CD4-positive, CD25-positive, alpha-beta regulatory T cell (primary cell): Measurements from ENCODE around the gene ZNF670. TPM values are rescaled to one million over a fixed set of nuclear protein-coding genes. Genes with fewer than 3 reads are reported as not detected.
"Not testable (repeated sequence)": the region's sequence is repeated elsewhere in the genome, so short reads cannot be mapped to it uniquely, and the experiment has no call there.

Source experiments
- ATAC-seq, 2 donors: fragments of 150-1000 bp; cut with Tn5 transposase; one replicate each; pipeline ENCODE4 v1.10.0; 2021; ENCODE audit warnings: low read depth in 2 of 2, moderate number of reproducible peaks in 2 of 2, moderate library complexity in 1 of 2
- DNase-seq, 3 donors: peaks; one replicate each; pipeline versions ENCODE4 v3.0.0 to v3.0.0-alpha.2; 2012 to 2022; ENCODE audit warnings: mixed read lengths in 1 of 3
- H3K27ac ChIP-seq: one replicate; pipeline ENCODE4 v1.7.0; 2013; ENCODE audit warnings: mild to moderate bottlenecking, low read length; ENCODE audit not compliant: insufficient read depth, poor library complexity, severe bottlenecking
- H3K27me3 ChIP-seq: one replicate; pipeline ENCODE4 v1.7.0; 2013; ENCODE audit warnings: low read length; ENCODE audit not compliant: control insufficient read depth, insufficient read depth
- H3K36me3 ChIP-seq: one replicate; pipeline ENCODE4 v1.7.0; 2013; ENCODE audit warnings: mild to moderate bottlenecking, low read length, moderate library complexity; ENCODE audit not compliant: control insufficient read depth, insufficient read depth
- H3K4me1 ChIP-seq: 2 replicates; pipeline ENCODE4 v1.7.0; 2013; ENCODE audit warnings: mild to moderate bottlenecking, low read length; ENCODE audit not compliant: insufficient read depth, control insufficient read depth, poor library complexity, severe bottlenecking
- H3K4me3 ChIP-seq: one replicate; pipeline ENCODE4 v1.7.0; 2013; ENCODE audit warnings: low read depth, mild to moderate bottlenecking, low read length, moderate library complexity
- H3K9me3 ChIP-seq, 2 experiments: 1 replicate in 1 of 2; 2 replicates in 1 of 2; pipeline ENCODE4 v1.7.0; 2013; ENCODE audit warnings: low read length in 2 of 2, mild to moderate bottlenecking in 1 of 2, moderate library complexity in 1 of 2; ENCODE audit not compliant: control insufficient read depth in 2 of 2
- H3K27ac Mint-ChIP-seq, 3 donors: one replicate each; pipeline ENCODE4 v1.8.0; 2020 to 2022; ENCODE audit warnings: mild to moderate bottlenecking in 3 of 3, mixed read lengths in 3 of 3, moderate library complexity in 2 of 3
- H3K27me3 Mint-ChIP-seq: one replicate; pipeline ENCODE4 v1.8.0; 2022; ENCODE audit warnings: mild to moderate bottlenecking, mixed read lengths
- H3K36me3 Mint-ChIP-seq: one replicate; pipeline ENCODE4 v1.8.0; 2020; ENCODE audit warnings: mixed read lengths
- H3K4me1 Mint-ChIP-seq, 4 donors: one replicate each; pipeline ENCODE4 v1.8.0; 2020 to 2022; ENCODE audit warnings: mixed read lengths in 4 of 4, mild to moderate bottlenecking in 1 of 4
- H3K4me3 Mint-ChIP-seq, 4 donors: one replicate each; pipeline ENCODE4 v1.8.0; 2020 to 2022; ENCODE audit warnings: mild to moderate bottlenecking in 4 of 4, mixed read lengths in 4 of 4, moderate library complexity in 3 of 4
- H3K9me3 Mint-ChIP-seq, 7 donors: one replicate each; pipeline ENCODE4 v1.8.0; 2020 to 2022; ENCODE audit warnings: mixed read lengths in 7 of 7, mild to moderate bottlenecking in 3 of 7, moderate library complexity in 2 of 7
- polyA plus RNA-seq, 4 donors: library from polyadenylated mRNA; unstranded; fragments of 300-500 nt; fragmentation: Illumina TruSeq; gene quantifications; one replicate each; pipeline ENCODE4 v1.2.3, GENCODE V29; 2021
- total RNA-seq: library from RNA; stranded (reverse); gene quantifications from one replicate; pipeline ENCODE4 v1.2.3, GENCODE V29; 2022

Gene ZNF670
- total and polyA plus RNA-seq, 5 donors from 2014 or later = 0.37 to 1.4 (median 0.74) TPM

DNA sequence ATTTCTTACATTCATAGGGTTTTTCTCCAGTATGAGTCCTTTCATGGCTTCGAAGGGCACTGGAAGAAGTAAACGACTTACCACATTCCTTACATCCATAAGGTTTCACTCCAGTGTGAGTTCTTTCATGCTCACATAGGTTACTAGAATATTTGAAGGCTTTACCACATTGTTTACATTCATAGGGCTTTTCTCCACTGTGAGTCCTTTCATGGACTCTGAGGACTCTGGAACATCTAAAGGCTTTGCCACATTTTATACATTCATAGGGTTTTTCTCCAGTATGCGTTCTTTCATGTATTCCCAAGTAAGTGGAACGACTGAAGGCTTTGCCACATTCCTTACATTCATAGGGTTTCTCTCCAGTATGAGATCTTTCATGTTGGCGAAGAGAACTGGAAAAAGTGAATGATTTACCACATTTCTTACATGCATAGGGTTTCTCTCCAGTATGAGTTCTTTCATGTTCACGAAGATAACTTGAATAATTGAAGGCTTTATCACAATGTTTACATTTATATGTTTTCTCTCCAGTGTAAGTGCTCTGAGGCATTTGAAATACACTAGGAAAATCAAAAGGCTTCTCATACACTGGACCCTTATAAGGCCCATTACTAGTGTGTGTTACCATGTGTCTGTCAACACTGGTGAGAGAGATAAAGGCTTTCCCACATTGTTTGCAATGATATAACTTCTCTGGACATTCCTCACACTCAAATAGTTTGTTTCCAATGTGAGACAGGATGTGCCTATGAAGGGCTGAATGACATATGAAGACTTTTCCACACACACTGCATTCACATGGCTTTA, 40.9 kb downstream of the ZNF670 start:
- Histone ChIP-seq H3K9me3 (peaks cover 81 to 96% of the 10 kb centered on the region in 2 experiments), H3K27me3 (no peaks in the 10 kb centered on the region), H3K4me1 (no peaks in the 10 kb centered on the region), H3K4me3 (no peak overlapping the region), H3K27ac (no peak overlapping the region), H3K36me3 (peaks cover 21% of the 10 kb centered on the region)
- Mint-ChIP-seq H3K27ac (no peak overlapping the region), H3K4me1 (no peaks in the 10 kb centered on the region), H3K4me3 (no peak overlapping the region), H3K36me3 (peaks cover 55% of the 10 kb centered on the region), H3K9me3 (peaks cover 4 to 77% (median 35%) of the 10 kb centered on the region in 7 donors), H3K27me3 (no peaks in the 10 kb centered on the region)
- no peak for DNase-seq
- no peak for ATAC-seq

DNA sequence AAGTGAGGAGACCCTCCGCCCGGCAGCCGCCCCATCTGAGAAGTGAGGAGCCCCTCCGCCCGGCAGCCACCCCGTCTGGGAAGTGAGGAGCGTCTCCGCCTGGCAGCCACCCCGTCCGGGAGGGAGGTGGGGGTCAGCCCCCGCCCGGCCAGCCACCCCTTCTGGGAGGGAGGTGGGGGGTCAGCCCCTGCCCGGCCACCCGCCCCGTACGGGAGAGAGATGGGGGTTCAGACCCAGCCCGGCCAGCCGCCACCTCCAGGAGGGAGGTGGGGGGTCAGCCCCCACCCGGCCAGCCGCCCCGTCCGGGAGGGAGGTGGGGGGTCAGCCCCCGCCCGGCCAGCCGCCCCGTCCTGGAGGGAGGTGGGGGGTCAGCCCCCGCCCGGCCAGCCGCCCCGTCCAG, 46.3 kb downstream of the ZNF670 start:
- not testable (repeated sequence) for H3K27ac Mint-ChIP-seq, H3K4me1 Mint-ChIP-seq, ATAC-seq, DNase-seq, H3K27me3 Mint-ChIP-seq, H3K27me3 ChIP-seq, H3K4me3 ChIP-seq, H3K36me3 ChIP-seq, H3K4me3 Mint-ChIP-seq, H3K4me1 ChIP-seq, H3K27ac ChIP-seq
- H3K9me3 ChIP-seq = peaks cover 43 to 78% of the 10 kb centered on the region in 2 experiments
- Mint-ChIP-seq H3K36me3 (peaks cover 27% of the 10 kb centered on the region), H3K9me3 (peaks cover 4 to 69% (median 26%) of the 10 kb centered on the region in 7 donors)

Other genes with a start within 250 kb of the ZNF670 start
- gene AHCTF1, start 146.9 kb downstream of the ZNF670 start, total RNA-seq = 77.0 TPM
- 10 to 100 TPM; 11.2 to 22.8 (median 13.9) TPM for gene AHCTF1, start 146.9 kb downstream of the ZNF670 start, polyA plus RNA-seq
- gene ZNF695, start 70.8 kb downstream of the ZNF670 start, total RNA-seq = not detected
- not detected for gene ZNF695, start 70.8 kb downstream of the ZNF670 start, polyA plus RNA-seq
- gene ZNF669, start 25.5 kb upstream of the ZNF670 start, total RNA-seq = 15.7 TPM
- gene ZNF669, start 25.5 kb upstream of the ZNF670 start, polyA plus RNA-seq = 10 to 100 TPM; 10.1 to 24.9 (median 14.8) TPM
- gene ZNF124, start 93.2 kb upstream of the ZNF670 start, total RNA-seq = 15.0 TPM
- gene ZNF124, start 93.2 kb upstream of the ZNF670 start, polyA plus RNA-seq = 1 to 10 TPM; 4.7 to 8.0 (median 6.9) TPM
- gene VN1R5, start 177.3 kb upstream of the ZNF670 start, total RNA-seq = not detected
- not detected for gene VN1R5, start 177.3 kb upstream of the ZNF670 start, polyA plus RNA-seq